Liver (tissue), 9 donors: ENCODE results near the gene PSD4. TPM values are rescaled to one million over a fixed set of nuclear protein-coding genes. Genes with fewer than 3 reads are reported as not detected.

Experiments used
- DNase-seq: peaks from one replicate; pipeline ENCODE4 v3.0.0-alpha.2; 2017; ENCODE audit warnings: low spot score
- H3K27ac ChIP-seq, 2 donors: one replicate each; pipeline ENCODE4 v1.7.0; 2013; ENCODE audit warnings: inconsistent platforms in 2 of 2, low read length in 2 of 2, control low read depth in 1 of 2, low read depth in 1 of 2, mild to moderate bottlenecking in 1 of 2
- H3K27me3 ChIP-seq, 4 donors: one replicate each; pipeline versions ENCODE4 v1.6.1 to v1.7.0; 2013; ENCODE audit warnings: low read length in 3 of 4, inconsistent platforms in 1 of 4, mild to moderate bottlenecking in 1 of 4, moderate library complexity in 1 of 4; ENCODE audit not compliant: control insufficient read depth in 4 of 4, insufficient read depth in 4 of 4
- H3K36me3 ChIP-seq, 4 donors: one replicate each; pipeline versions ENCODE4 v1.6.1 to v1.7.0; 2013; ENCODE audit warnings: low read length in 3 of 4, mild to moderate bottlenecking in 3 of 4, low read depth in 1 of 4, moderate library complexity in 1 of 4; ENCODE audit not compliant: control insufficient read depth in 4 of 4, insufficient read depth in 3 of 4
- H3K4me1 ChIP-seq, 4 donors: one replicate each; pipeline versions ENCODE4 v1.6.1 to v1.7.0; 2013; ENCODE audit warnings: low read length in 3 of 4, mild to moderate bottlenecking in 3 of 4, moderate library complexity in 1 of 4; ENCODE audit not compliant: control insufficient read depth in 4 of 4, insufficient read depth in 4 of 4
- H3K4me3 ChIP-seq, 3 donors: one replicate each; pipeline versions ENCODE4 v1.6.1 to v1.7.0; 2013; ENCODE audit warnings: low read length in 3 of 3, control low read depth in 1 of 3, low read depth in 1 of 3, mild to moderate bottlenecking in 1 of 3
- H3K9ac ChIP-seq, 2 donors: one replicate each; pipeline ENCODE4 v1.7.0; 2013; ENCODE audit warnings: low read length in 2 of 2, mild to moderate bottlenecking in 2 of 2, moderate library complexity in 2 of 2, control low read depth in 1 of 2, low read depth in 1 of 2
- H3K9me3 ChIP-seq, 4 donors: one replicate each; pipeline versions ENCODE4 v1.6.1 to v1.7.0; 2013; ENCODE audit warnings: low read length in 3 of 4; ENCODE audit not compliant: control insufficient read depth in 4 of 4
- EGR1 ChIP-seq, 2 donors: IDR thresholded peaks; 2 replicates each; pipeline ENCODE4 v1.6.1; 2016 to 2018; ENCODE audit warnings: antibody characterized with exemption in 2 of 2, low read depth in 2 of 2
- FOXA1 ChIP-seq: IDR thresholded peaks from 2 replicates; pipeline ENCODE4 v1.6.1; 2016; ENCODE audit warnings: antibody characterized with exemption
- FOXA2 ChIP-seq: IDR thresholded peaks from 2 replicates; pipeline ENCODE4 v1.6.1; 2016; ENCODE audit warnings: antibody characterized with exemption
- GABPA ChIP-seq, 2 donors: IDR thresholded peaks in 1 of 2; conservative IDR thresholded peaks in 1 of 2; 2 replicates each; pipeline ENCODE4 v1.6.1; 2016; ENCODE audit warnings: antibody characterized with exemption in 2 of 2, mild to moderate bottlenecking in 1 of 2, moderate library complexity in 1 of 2
- HNF4A ChIP-seq, 2 donors: conservative IDR thresholded peaks; 2 replicates each; pipeline ENCODE4 v1.6.1; 2016; ENCODE audit warnings: antibody characterized with exemption in 2 of 2, mild to moderate bottlenecking in 2 of 2
- NR2F2 ChIP-seq: IDR thresholded peaks from 2 replicates; pipeline ENCODE4 v1.6.1; 2016; ENCODE audit warnings: antibody characterized with exemption
- RAD21 ChIP-seq, 2 donors: IDR thresholded peaks; 2 replicates each; pipeline ENCODE4 v1.6.1; 2016; ENCODE audit warnings: antibody characterized with exemption in 2 of 2, mild to moderate bottlenecking in 2 of 2
- RXRA ChIP-seq, 2 donors: IDR thresholded peaks; 2 replicates each; pipeline ENCODE4 v1.6.1; 2017 to 2018; ENCODE audit warnings: antibody characterized with exemption in 2 of 2, mild to moderate bottlenecking in 1 of 2
- SP1 ChIP-seq: IDR thresholded peaks from 2 replicates; pipeline ENCODE4 v1.6.1; 2018; ENCODE audit warnings: antibody characterized with exemption, mild to moderate bottlenecking
- YY1 ChIP-seq: IDR thresholded peaks from 2 replicates; pipeline ENCODE4 v1.6.1; 2016; ENCODE audit warnings: antibody characterized with exemption, mild to moderate bottlenecking
- ZBTB33 ChIP-seq: IDR thresholded peaks from 2 replicates; pipeline ENCODE4 v1.6.1; 2016; ENCODE audit warnings: antibody characterized with exemption
- WGBS: extraction: QIAGEN DNeasy Blood & Tissue Kit; methylation state at CpG from one replicate; pipeline ENCODE4 v1.1.7; 2013; 5-methylcytosine and 5-hydroxymethylcytosine counted together
- polyA plus RNA-seq, 2 donors: library from polyadenylated mRNA; stranded (reverse) in 1 of 2; unstranded in 1 of 2; fragments of 200-250 nt in 1 of 2; fragments of >200 nt in 1 of 2; fragmentation: Nextera tagmentation in 1 of 2; extraction: Ambion mirVana in 1 of 2; gene quantifications; one replicate each; pipeline versions ENCODE4 v1.2.1 to v1.2.3, GENCODE V29; 2013 to 2015
- total RNA-seq, 2 donors: library from RNA; depleted of rRNA; stranded (reverse); fragments of >200 nt; gene quantifications; one replicate each; pipeline ENCODE4 v1.2.3, GENCODE V29; 2014
- TF ChIP-seq, protein P1 (sequence below): fragments of 150-350 bp; IDR thresholded peaks from 2 replicates; pipeline ENCODE4 v1.5.1; 2017; ENCODE audit warnings: improper control_type of control experiment, low read depth, low read length; ENCODE audit not compliant: missing input control
- TF ChIP-seq, protein P2 (sequence below): IDR thresholded peaks from 2 replicates; pipeline ENCODE4 v1.6.1; 2016; ENCODE audit warnings: antibody characterized with exemption
- TF ChIP-seq, protein P3 (sequence below): IDR thresholded peaks from 2 replicates; pipeline ENCODE4 v1.6.1; 2016; ENCODE audit warnings: antibody characterized with exemption
- donor health status: healthy.
- donor health status: healthy.
- donor health status: healthy.
- donor health status: healthy.
- donor health status: healthy.

Gene PSD4
- total and polyA plus RNA-seq, 4 donors, result 16.4 to 83.2 (median 34.4) TPM

DNA sequence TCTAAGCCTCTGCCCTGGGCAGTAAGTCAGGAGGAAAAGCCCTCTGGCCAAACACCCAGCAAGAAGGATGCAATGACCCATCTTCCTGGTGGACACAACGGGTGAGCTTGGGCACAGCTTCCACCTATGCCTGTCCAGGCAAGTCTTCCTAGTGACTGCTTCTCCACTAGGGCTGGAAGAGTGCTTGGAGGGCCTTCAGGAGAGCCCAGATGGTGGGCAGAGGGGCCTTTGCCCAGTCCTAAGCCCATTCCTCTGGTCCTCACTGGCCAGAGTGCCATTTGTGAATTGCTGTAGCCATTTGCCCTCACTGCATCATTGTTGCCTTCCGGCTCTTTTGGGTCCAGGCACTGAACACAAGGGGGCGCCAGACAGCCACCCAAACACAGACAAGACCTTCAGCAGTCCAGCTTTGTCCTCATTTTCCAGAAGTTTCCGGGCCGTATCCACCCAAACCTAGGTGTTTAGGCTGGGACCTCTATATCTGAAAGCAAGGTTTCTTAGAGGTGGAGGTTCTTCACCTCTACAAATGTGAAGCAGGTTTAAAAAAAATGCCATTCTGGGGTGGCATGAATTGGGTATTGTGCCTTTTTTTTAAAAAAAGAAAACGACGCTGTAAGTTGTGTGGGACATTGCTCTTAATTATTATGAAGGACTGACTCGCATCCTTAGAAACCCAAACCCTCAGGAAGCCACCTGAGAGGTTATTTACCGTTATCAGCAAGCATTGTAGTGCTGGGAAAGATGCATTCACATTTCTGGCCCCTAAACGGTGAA lies 75.4 kb downstream of the PSD4 start:
- Histone ChIP-seq H3K9me3 (no peaks in the 10 kb centered on the region), H3K9ac (peak overlapping the region in 1 of 2 donors; percentile 45), H3K27me3 (no peaks in the 10 kb centered on the region), H3K36me3 (no peaks in the 10 kb centered on the region), H3K4me1 (peaks cover 7 to 30% (median 12%) of the 10 kb centered on the region in 4 donors), H3K27ac (peak overlapping the region in 1 of 2 donors; percentile 14), H3K4me3 (no peak overlapping the region)
- DNase-seq, result peak; percentile 79
- 47% methylated on average over 10 of the region's 10 CpGs for WGBS
- TF ChIP-seq EGR1 (IDR thresholded peaks at IDR 0.05; ENCODE audit: low read depth in 2 of 2) (no peak), YY1 (peak; percentile 43), RAD21 (IDR thresholded peaks at IDR 0.05) (peak; percentile 99), RXRA (IDR thresholded peaks at IDR 0.05) (peak; percentile 8 to 24)
- TF ChIP-seq, protein P1, sequence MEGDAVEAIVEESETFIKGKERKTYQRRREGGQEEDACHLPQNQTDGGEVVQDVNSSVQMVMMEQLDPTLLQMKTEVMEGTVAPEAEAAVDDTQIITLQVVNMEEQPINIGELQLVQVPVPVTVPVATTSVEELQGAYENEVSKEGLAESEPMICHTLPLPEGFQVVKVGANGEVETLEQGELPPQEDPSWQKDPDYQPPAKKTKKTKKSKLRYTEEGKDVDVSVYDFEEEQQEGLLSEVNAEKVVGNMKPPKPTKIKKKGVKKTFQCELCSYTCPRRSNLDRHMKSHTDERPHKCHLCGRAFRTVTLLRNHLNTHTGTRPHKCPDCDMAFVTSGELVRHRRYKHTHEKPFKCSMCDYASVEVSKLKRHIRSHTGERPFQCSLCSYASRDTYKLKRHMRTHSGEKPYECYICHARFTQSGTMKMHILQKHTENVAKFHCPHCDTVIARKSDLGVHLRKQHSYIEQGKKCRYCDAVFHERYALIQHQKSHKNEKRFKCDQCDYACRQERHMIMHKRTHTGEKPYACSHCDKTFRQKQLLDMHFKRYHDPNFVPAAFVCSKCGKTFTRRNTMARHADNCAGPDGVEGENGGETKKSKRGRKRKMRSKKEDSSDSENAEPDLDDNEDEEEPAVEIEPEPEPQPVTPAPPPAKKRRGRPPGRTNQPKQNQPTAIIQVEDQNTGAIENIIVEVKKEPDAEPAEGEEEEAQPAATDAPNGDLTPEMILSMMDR, result peak; percentile 94

DNA sequence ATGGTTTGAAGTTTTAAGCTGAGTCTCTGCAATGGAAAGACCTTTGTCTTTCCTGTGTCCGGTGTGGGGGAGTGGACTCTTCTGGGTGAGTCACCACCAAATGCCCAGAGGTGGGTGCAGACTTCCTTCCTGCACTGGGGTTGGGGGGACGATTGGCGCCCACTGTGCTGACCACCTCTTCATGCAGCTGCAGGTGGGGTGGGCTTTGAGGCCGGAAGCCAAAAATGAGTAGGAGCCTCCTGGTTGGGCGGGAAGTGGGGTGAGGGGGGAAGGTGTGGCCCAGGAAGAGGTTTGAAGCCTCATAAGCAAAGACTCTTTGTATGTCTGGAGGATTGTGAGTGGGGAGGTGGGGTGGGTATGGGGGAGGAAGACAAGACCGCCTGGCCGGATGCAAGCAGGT lies 77.3 kb downstream of the PSD4 start:
- no peaks in the 10 kb centered on the region for H3K36me3 ChIP-seq
- no peak for DNase-seq
- 79% methylated on average over 7 of the region's 7 CpGs for WGBS
- no peak overlapping the region for H3K27ac ChIP-seq
- H3K4me1 ChIP-seq, result peaks cover 0 to 15% (median 5%) of the 10 kb centered on the region in 4 donors
- H3K27me3 ChIP-seq, result no peaks in the 10 kb centered on the region
- H3K4me3 ChIP-seq, result no peak overlapping the region
- H3K9ac ChIP-seq, result no peak overlapping the region
- TF ChIP-seq, protein P2, sequence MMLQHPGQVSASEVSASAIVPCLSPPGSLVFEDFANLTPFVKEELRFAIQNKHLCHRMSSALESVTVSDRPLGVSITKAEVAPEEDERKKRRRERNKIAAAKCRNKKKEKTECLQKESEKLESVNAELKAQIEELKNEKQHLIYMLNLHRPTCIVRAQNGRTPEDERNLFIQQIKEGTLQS, result no peak
- TF ChIP-seq EGR1 (IDR thresholded peaks at IDR 0.05; ENCODE audit: low read depth in 2 of 2) (no peak), NR2F2 (no peak), RXRA (IDR thresholded peaks at IDR 0.05) (no peak), FOXA1 (no peak)
- TF ChIP-seq, protein P1, result no peak
- H3K9me3 ChIP-seq, result no peaks in the 10 kb centered on the region

DNA sequence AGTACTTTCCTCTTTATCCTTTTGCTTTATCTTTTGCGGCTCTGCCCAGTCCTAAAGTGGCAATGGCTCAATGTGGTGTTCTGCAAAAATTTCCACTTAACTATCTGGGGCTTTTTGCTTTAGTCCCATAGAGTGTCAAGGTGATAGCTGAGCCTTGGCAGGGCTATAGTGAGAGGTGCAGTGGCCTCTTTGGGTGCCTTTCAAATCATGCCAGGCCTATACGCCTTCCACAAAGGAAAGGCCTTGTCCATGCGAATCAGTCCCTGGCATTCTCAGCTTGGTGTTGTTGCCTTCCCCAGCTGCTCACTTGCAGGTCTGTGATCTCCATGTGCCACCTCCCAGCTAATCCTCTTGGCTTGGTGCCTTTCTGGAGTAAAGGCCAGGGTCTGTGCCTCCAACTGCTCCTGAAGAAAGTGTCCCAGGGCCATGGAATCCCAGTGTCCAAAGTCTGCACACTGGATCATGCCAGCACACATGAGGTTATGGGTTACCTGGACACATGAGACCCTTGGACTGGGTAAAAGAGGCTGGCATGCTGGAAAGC lies 78.3 kb downstream of the PSD4 start:
- Histone ChIP-seq H3K4me1 (peaks cover 0 to 8% (median 5%) of the 10 kb centered on the region in 4 donors), H3K9ac (no peak overlapping the region), H3K4me3 (no peak overlapping the region), H3K27me3 (no peaks in the 10 kb centered on the region), H3K36me3 (no peaks in the 10 kb centered on the region), H3K27ac (no peak overlapping the region), H3K9me3 (no peaks in the 10 kb centered on the region)
- no peak for TF ChIP-seq EGR1 (IDR thresholded peaks at IDR 0.05; ENCODE audit: low read depth in 2 of 2)
- TF ChIP-seq RXRA (IDR thresholded peaks at IDR 0.05), result no peak
- no peak for TF ChIP-seq SP1
- no peak for TF ChIP-seq GABPA (IDR thresholded peaks at IDR 0.05 in 1 of 2, conservative IDR thresholded peaks at IDR 0.05 in 1 of 2)
- TF ChIP-seq FOXA2, result no peak
- no peak for TF ChIP-seq FOXA1
- no peak for TF ChIP-seq ZBTB33
- TF ChIP-seq, protein P3, sequence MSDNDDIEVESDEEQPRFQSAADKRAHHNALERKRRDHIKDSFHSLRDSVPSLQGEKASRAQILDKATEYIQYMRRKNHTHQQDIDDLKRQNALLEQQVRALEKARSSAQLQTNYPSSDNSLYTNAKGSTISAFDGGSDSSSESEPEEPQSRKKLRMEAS, result no peak
- TF ChIP-seq HNF4A (conservative IDR thresholded peaks at IDR 0.05), result no peak
- TF ChIP-seq, protein P1, result no peak
- TF ChIP-seq, protein P2, result no peak
- 98% methylated on average over 3 of the region's 3 CpGs for WGBS
- no peak for DNase-seq
